Neural progenitor cell (in vitro differentiated cells): ENCODE measurements around the gene BDH1. TPM values are rescaled to one million over a fixed set of nuclear protein-coding genes. Genes with fewer than 3 reads are reported as not detected.

ENCODE experiments used
- DNase-seq: peaks from one replicate; pipeline ENCODE4 v3.0.0-alpha.2; 2016; ENCODE audit warnings: low spot score
- H2AFZ ChIP-seq: fragments of 200-600 bp; sonication (generic); replicated peaks from 2 replicates; pipeline ENCODE4 v1.6.1; 2016; ENCODE audit warnings: antibody characterized with exemption
- H3F3A ChIP-seq: fragments of 200-600 bp; sonication (generic); 2 replicates; pipeline ENCODE4 v1.6.1; 2016; ENCODE audit warnings: antibody characterized with exemption, low read depth
- H3K27ac ChIP-seq: fragments of 200-600 bp; sonication (generic); 2 replicates; pipeline ENCODE4 v1.5.1; 2016; ENCODE audit warnings: mild to moderate bottlenecking
- H3K27me3 ChIP-seq: fragments of 200-600 bp; sonication (generic); 2 replicates; pipeline ENCODE4 v1.6.1; 2016; ENCODE audit warnings: mild to moderate bottlenecking, moderate library complexity
- H3K36me3 ChIP-seq: fragments of 200-600 bp; sonication (generic); 2 replicates; pipeline ENCODE4 v1.5.1; 2016
- H3K4me1 ChIP-seq: fragments of 200-600 bp; sonication (generic); 2 replicates; pipeline ENCODE4 v1.6.1; 2016; ENCODE audit warnings: mixed run types
- H3K4me2 ChIP-seq: fragments of 200-600 bp; sonication (generic); 2 replicates; pipeline ENCODE4 v1.6.1; 2016
- H3K4me3 ChIP-seq: fragments of 200-600 bp; sonication (generic); 2 replicates; pipeline ENCODE4 v1.5.1; 2016
- H3K79me2 ChIP-seq: fragments of 200-600 bp; sonication (generic); 2 replicates; pipeline ENCODE4 v1.6.1; 2016; ENCODE audit warnings: low read depth
- H3K9ac ChIP-seq: fragments of 200-600 bp; sonication (generic); 2 replicates; pipeline ENCODE4 v1.6.1; 2016
- H3K9me3 ChIP-seq: fragments of 200-600 bp; sonication (generic); 2 replicates; pipeline ENCODE4 v1.5.1; 2016; ENCODE audit warnings: low read depth
- H4K20me1 ChIP-seq: fragments of 200-600 bp; sonication (generic); 2 replicates; pipeline ENCODE4 v1.6.1; 2016; ENCODE audit warnings: low read depth
- H3K27ac Mint-ChIP-seq: 3 replicates; pipeline ENCODE4 v1.8.0; 2021; ENCODE audit warnings: mixed read lengths
- H3K27me3 Mint-ChIP-seq: 2 replicates; pipeline ENCODE4 v1.8.0; 2022; ENCODE audit warnings: low read depth, mild to moderate bottlenecking, inconsistent platforms, moderate library complexity, mixed read lengths; ENCODE audit not compliant: insufficient read depth
- H3K36me3 Mint-ChIP-seq: 3 replicates; pipeline ENCODE4 v1.8.0; 2021; ENCODE audit warnings: mixed read lengths
- H3K4me1 Mint-ChIP-seq: 3 replicates; pipeline ENCODE4 v1.8.0; 2021; ENCODE audit warnings: mixed read lengths
- H3K4me3 Mint-ChIP-seq: 3 replicates; pipeline ENCODE4 v1.8.0; 2021; ENCODE audit warnings: mild to moderate bottlenecking, moderate library complexity, mixed read lengths
- H3K9me3 Mint-ChIP-seq: 3 replicates; pipeline ENCODE4 v1.8.0; 2020; ENCODE audit warnings: mixed read lengths
- CTCF ChIP-seq: fragments of 200-600 bp; sonication (generic); IDR thresholded peaks from 2 replicates; pipeline ENCODE4 v1.5.1; 2017; ENCODE audit warnings: antibody characterized with exemption, mild to moderate bottlenecking
- EZH2 ChIP-seq: fragments of 200-600 bp; sonication (generic); IDR thresholded peaks from 2 replicates; pipeline ENCODE4 v1.6.1; 2017; ENCODE audit warnings: antibody characterized with exemption, mild to moderate bottlenecking, moderate library complexity
- EZH2phosphoT487 ChIP-seq: fragments of 200-600 bp; sonication (generic); IDR thresholded peaks from 2 replicates; pipeline ENCODE4 v1.6.1; 2017; ENCODE audit warnings: antibody characterized with exemption
- total RNA-seq: library from RNA; depleted of rRNA; stranded (reverse); fragments of >200 nt; gene quantifications from 2 replicates; pipeline ENCODE4 v1.2.3, GENCODE V29; 2015; ENCODE audit warnings: low replicate concordance

Gene BDH1
- total RNA-seq, 1 donor from 2014 or later, result 19.4 TPM

- H3K27me3 Mint-ChIP-seq, result peaks cover 5% of the 10 kb centered on the region
- no peak overlapping the region for H3K27ac Mint-ChIP-seq
- Histone ChIP-seq H2AFZ (no peak overlapping the region), H3K9ac (no peak overlapping the region), H3K4me3 (no peak overlapping the region), H3K79me2 (no peaks in the 10 kb centered on the region), H3K4me1 (peaks cover 6% of the 10 kb centered on the region), H4K20me1 (no peaks in the 10 kb centered on the region), H3K27me3 (no peaks in the 10 kb centered on the region), H3F3A (no peaks in the 10 kb centered on the region), H3K36me3 (no peaks in the 10 kb centered on the region), H3K9me3 (no peaks in the 10 kb centered on the region), H3K4me2 (no peak overlapping the region), H3K27ac (no peak overlapping the region)
- H3K4me1 Mint-ChIP-seq, result peaks cover 15% of the 10 kb centered on the region
- H3K36me3 Mint-ChIP-seq, result peaks cover 1% of the 10 kb centered on the region
- H3K4me3 Mint-ChIP-seq, result no peak overlapping the region
- no peaks in the 10 kb centered on the region for H3K9me3 Mint-ChIP-seq
- DNase-seq, result no peak
- TF ChIP-seq EZH2, result no peak
- TF ChIP-seq EZH2phosphoT487, result no peak
- no peak for TF ChIP-seq CTCF
Observed at GRCh38 chr3:197512691-197513571, 42.8 kb downstream of the BDH1 start.

- no peak overlapping the region for H3K27ac Mint-ChIP-seq
- H3K9ac ChIP-seq, result no peak overlapping the region
- no peaks in the 10 kb centered on the region for H3K9me3 Mint-ChIP-seq
- TF ChIP-seq EZH2 (no peak), EZH2phosphoT487 (no peak), CTCF (no peak)
- no peaks in the 10 kb centered on the region for H3K79me2 ChIP-seq
- peaks cover 8% of the 10 kb centered on the region for H3K27me3 Mint-ChIP-seq
- no peak for DNase-seq
- H2AFZ ChIP-seq, result no peak overlapping the region
- H3F3A ChIP-seq, result no peaks in the 10 kb centered on the region
- no peaks in the 10 kb centered on the region for H4K20me1 ChIP-seq
- H3K27ac ChIP-seq, result no peak overlapping the region
- peaks cover 18% of the 10 kb centered on the region for H3K4me1 Mint-ChIP-seq
- H3K4me1 ChIP-seq, result peaks cover 6% of the 10 kb centered on the region
- no peaks in the 10 kb centered on the region for H3K36me3 ChIP-seq
- no peak overlapping the region for H3K4me3 ChIP-seq
- H3K4me2 ChIP-seq, result no peak overlapping the region
- peaks cover 1% of the 10 kb centered on the region for H3K36me3 Mint-ChIP-seq
- no peaks in the 10 kb centered on the region for H3K27me3 ChIP-seq
- no peak overlapping the region for H3K4me3 Mint-ChIP-seq
- no peaks in the 10 kb centered on the region for H3K9me3 ChIP-seq
Observed at GRCh38 chr3:197511853-197512635, 43.7 kb downstream of the BDH1 start.

GRCh38 chr3:197511130-197511529, 44.6 kb downstream of the BDH1 start:
- Histone ChIP-seq H3F3A (no peaks in the 10 kb centered on the region), H3K79me2 (no peaks in the 10 kb centered on the region), H3K4me2 (no peak overlapping the region), H3K4me3 (no peak overlapping the region), H4K20me1 (no peaks in the 10 kb centered on the region), H3K9me3 (no peaks in the 10 kb centered on the region), H3K27me3 (no peaks in the 10 kb centered on the region), H3K36me3 (no peaks in the 10 kb centered on the region), H3K27ac (no peak overlapping the region), H3K9ac (no peak overlapping the region), H3K4me1 (peaks cover 6% of the 10 kb centered on the region), H2AFZ (no peak overlapping the region)
- peaks cover 12% of the 10 kb centered on the region for H3K4me1 Mint-ChIP-seq
- H3K36me3 Mint-ChIP-seq, result peaks cover 1% of the 10 kb centered on the region
- TF ChIP-seq CTCF (no peak), EZH2phosphoT487 (no peak), EZH2 (no peak)
- no peak overlapping the region for H3K27ac Mint-ChIP-seq
- no peak overlapping the region for H3K4me3 Mint-ChIP-seq
- H3K27me3 Mint-ChIP-seq, result peaks cover 8% of the 10 kb centered on the region
- H3K9me3 Mint-ChIP-seq, result no peaks in the 10 kb centered on the region
- no peak for DNase-seq
